DMS 273 treated with DMSO at 0.1 percent for 48 hours (cell line): Measurements from ENCODE around the gene FLACC1.
"Not testable (repeated sequence)": the region's sequence is repeated elsewhere in the genome, so short reads cannot be mapped to it uniquely, and the experiment has no call there.

Experiments
- DNase-seq: peaks from one replicate; lab custom pipeline; 2025; lab: John Stamatoyannopoulos, UW

FLACC1 gene, protein sequence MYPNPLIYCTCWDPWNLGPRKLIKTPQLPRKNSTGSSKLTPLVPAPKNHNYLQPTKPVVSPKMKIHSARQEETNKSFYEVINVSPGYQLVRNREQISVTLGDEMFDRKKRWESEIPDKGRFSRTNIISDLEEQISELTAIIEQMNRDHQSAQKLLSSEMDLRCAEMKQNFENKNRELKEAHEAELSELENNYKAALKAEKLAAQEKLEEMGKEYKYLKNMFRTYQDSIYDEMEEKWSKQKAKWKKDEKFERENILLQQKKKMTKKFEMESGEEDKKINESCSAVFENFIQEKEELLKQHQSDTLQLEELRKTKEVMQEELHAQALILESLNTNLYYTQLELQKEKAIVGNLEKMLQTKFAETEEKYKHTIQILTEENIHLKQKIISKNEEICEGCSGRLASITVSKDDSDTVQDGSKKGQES

DNA sequence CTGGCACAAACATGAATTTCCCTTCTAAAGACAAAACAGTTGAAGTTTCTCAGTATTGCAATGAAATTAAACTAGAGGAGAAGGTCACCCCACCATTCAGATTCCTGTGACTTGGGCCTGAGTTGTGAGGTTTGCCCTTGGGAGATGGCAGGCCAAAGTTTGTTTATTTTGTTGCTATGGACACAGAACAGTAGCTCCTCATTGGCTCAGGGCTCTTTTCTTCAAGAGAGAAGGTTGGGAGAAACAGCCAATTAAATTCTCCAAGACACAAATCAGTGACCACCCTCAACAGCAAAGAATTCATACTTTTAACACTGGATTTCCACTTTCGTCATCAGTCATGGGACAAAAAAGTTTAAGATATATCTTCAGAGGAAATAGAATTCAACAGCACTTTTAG, at the start of gene FLACC1:
FLACC1 (minus strand) TSS at position 125 of the 400 bp plus-strand sequence. CDS start 5,941 bp downstream, outside the sequence.
- no peak for DNase-seq

GRCh38 chr2:201406077-201406662, 49.0 kb upstream of the FLACC1 start:
- DNase-seq = peak; percentile 52

GRCh38 chr2:201404699-201405280, 47.6 kb upstream of the FLACC1 start:
- DNase-seq = no peak

DNA sequence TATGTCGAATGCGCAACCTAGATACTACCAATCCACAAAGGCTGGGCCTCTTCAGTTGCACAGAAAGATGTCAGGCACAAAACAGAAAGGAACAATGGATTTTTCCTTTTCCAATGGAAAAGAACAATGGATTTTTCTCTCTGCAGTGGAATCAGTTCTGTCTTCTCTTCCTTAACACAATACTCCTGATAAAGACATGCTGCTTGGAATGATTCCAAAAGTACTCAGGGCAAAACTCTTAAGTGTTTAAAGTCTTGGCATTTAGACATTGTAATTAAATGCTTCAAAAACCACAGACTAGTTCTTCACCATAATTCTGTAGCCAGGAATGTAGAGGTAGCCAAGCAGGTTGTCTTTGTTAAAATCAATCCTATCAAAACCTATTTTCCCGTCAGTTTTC, 46.7 kb upstream of the FLACC1 start:
- DNase-seq = no peak

DNA sequence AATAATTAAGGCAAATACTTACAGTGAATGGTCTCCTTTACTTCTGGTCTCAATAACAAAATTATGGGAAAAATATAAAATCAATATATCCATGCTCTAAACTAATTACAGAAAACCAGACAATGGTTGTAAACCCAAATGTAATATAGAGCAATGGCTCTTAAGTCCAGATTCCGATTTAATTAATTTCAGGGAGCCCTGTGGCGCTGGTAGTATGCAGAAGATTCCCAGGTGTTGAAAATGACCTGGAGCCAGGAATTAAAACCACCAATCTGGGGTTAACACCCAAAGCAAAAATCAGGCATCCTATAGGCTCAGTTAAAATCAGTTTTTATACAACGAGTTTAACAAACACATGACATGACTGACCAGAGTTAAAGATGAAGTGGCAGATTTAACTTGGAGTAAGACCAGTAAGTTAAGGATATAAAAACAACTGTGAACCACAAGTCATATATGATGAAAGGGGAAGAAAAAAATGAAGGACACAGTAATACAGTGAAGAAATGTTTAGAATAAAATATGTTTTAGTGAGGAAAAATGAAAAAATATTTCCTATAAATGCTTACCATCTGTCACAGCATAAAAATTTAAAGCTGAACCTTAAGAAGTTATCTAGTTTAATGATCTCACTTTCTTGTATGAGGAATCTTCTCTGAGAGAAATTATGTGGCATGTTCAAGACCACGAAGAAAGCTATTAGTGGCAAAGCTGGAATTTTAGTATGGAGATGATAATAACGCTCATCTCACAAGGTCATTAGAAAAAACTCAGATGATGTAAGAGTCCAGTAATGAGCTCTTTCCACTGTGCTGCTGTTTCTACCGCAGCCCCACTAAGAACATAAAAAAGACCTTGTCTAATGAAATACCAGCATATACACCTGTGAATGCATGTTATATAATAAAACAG, 45.8 kb upstream of the FLACC1 start:
- no peak for DNase-seq

GRCh38 chr2:201401815-201402214, 44.7 kb upstream of the FLACC1 start:
- DNase-seq = no peak

DNA sequence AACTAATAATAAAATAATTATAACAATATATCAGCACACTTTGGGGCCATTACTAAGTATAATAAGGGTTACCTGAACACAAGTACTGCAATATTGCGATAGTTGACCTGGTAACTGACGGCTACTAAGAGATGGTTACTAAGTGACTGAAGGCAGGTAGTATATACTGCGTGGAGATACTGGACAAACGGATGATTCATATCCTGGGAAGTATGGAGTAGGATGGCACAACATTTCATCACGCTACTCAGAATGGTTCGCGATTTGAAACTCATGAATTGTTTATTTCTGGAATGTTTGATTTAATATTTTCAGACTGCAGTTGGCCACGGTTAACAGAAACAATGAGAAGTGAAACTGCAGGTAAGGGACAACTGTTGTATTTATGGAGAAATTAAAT, 39.5 kb upstream of the FLACC1 start:
- DNase-seq = no peak

DNA sequence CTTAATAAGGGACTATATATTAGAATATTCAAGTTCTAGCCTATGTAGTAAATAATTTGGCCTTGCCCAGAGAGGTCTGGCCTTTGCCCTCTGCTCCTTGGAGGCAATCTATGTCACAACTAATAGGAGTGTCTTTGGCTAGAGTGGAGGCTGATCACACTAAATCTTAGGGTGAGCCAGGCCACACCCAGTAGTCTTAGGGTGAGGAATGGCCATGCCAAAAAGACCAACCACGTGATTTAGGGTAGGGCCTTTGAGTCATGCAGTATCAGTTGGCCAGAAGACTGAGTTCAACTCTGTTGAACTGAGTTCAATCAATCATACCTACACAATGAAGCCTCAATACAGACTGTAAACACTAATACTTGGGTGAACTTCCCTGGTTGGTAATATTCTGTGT, 26.0 kb upstream of the FLACC1 start:
- DNase-seq = no peak

DNA sequence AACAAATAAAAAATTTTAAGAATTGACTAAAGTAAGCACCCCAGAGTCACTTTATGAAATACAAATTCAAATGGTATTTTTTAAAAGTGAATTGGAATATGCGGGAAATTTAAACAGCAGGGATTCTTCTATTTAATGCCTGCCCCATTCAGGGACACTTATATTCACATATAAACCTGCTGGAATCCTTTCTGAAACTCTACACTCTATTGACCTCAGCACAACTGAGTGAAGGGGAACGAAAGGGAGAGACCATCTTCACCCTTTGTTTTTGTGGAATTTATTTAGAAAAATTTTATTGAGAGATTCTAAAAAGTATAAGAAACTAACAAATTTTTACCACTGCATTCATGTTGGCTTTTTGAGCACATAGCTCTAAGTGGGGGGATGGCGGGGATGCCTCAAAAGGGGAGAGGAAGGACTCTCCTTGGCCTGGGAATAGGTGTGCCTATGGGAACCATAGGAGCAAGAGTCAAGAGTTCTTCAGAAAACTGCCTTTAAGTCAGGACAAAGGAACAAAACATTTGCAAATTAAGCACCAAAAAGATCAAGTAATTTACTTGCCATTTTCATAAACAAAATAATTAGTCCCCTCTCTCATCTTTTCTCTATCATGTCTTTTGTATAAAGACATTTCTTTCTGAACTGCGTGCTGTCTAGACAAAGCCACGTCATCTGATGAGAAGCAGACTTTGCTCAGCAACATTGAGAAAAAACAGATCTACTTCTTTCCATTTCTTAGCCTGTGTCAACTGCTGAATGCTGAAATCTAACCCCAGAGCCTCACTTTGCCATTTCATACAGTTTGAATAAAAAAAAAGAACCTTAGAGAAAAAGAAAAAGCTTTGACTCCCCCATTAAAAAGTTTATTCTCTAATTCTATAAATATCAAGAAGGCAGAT, 21.6 kb upstream of the FLACC1 start:
- no peak for DNase-seq

- DNase-seq = no peak
Observed at GRCh38 chr2:201377218-201377617, 20.1 kb upstream of the FLACC1 start.

DNA sequence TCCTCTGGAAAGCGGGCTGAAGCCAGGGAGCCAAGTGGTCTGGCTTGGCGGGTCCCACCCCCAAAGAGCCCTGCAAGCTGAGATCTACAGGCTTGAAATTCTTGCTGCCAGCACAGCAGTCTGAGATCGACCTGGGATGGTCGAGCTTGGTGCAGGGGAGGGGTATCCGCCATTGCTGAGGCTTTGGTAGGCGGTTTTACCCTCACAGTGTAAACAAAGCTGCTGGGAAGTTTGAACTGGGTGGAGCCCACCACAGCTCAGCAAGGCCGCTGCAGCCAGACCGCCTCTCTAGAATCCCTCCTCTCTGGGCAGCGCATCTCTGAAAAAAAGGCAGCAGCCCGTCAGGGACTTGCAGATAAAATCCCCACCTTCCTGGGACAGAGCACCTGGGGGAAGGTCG, 12.6 kb upstream of the FLACC1 start:
- no peak for DNase-seq

GRCh38 chr2:201369318-201369717, 12.2 kb upstream of the FLACC1 start:
- not testable (repeated sequence) for DNase-seq

GRCh38 chr2:201366146-201366545, 9.0 kb upstream of the FLACC1 start:
- DNase-seq = no peak

DNA sequence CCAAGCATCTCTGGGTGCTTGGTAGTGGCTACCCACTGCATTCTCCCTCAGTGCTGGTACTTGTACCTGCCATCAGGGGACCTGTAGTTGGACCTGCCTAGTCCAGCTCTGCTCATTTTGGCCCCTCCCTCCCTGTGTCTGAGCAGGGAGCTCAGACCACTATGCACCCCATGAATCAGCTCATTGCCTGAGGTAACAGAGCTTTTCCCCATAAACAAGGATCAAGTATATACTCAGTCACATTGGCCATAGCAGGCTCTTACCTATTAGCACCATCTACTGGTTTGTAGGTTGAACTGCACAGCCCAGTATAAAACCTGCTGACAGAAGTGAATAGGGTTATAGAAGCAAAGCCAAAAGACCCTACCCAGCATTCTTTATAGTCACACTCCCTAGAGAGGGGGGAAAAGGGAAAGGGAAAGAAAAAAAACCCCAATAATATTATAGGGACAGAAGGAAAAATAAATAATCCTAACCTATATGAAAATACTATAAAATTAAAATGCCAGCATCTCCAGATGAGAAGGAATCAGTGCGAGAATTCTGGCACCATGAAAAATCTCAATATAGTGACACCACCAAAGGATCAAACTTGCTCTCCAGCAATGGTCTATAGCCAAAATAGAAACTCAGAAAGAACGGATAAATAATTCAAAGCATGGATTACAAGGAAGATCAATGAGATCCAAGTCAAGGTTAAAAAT, 6.9 kb upstream of the FLACC1 start:
- DNase-seq = peak; percentile 1

DNA sequence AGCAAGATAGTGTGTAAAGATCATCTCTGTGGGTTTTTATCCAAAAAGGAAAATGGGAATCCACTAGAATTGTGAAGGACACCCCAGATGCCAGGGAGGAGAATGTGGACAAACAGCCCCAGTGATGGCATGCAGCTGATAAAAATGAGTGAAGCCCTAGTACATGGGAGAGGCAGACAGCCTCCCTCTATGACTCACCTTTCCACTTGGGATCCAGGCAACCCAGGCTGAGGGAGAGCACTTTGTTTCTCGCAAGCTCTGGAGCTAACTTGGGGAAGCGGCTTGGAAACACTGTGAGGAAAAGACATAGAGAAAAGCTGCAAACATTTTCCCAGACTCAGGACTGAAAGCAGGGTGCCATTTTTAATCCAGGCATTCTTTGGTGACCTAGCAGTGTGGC, 5.3 kb upstream of the FLACC1 start:
- no peak for DNase-seq

GRCh38 chr2:201361078-201361733, 4.1 kb upstream of the FLACC1 start:
- DNase-seq = no peak

GRCh38 chr2:201360256-201360655, 3.1 kb upstream of the FLACC1 start:
- no peak for DNase-seq

- DNase-seq = no peak
Observed at GRCh38 chr2:201358684-201359083, 1.5 kb upstream of the FLACC1 start.

DNA sequence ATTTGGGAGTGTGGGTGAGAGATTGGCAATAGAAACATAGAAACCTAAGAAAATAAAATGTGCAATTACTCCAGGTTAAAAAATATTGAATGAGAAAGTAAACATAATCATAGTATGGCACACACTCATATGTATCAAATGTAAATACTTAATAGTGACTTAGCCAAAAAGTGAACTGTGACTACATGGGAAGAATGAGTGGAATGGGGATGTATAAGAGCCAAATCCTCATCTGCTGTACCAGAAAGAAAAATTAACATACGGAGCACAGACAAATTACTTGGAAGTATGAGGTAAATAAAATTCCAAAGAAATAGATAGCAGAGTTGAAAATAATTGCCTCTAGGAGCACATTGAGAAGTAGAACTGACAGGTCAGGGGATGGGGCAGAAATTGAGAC, 4.0 kb downstream of the FLACC1 start:
- no peak for DNase-seq

GRCh38 chr2:201350879-201351278, 6.3 kb downstream of the FLACC1 start:
- no peak for DNase-seq
